ENCODE measurements around the gene P3H1. TPM values are rescaled to one million over a fixed set of nuclear protein-coding genes. Genes with fewer than 3 reads are reported as not detected.

The P3H1 gene
- total RNA-seq, 1 experiment from 2014 or later = 32.9 TPM

DNA sequence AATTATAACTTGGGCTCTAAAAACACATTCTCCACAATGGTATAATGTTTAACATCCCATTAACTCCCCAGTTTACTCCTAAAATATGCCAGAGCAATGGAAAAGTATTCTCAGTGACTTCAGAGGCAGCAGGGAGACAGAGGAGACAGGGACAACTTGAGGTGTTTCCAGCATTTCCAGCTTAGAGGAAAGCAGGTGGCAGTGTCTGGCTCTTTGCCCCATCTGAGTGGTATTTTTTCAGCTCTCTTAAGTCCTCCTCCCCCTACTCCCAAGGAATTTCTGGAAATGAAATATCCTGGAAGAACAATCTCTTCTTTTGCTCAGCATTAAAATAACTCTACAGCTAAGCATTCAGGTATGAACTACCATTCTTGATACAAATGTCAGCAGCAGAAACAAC lies 39.3 kb upstream of the P3H1 start (continued):
- no peak for TF ChIP-seq RAD21 (IDR thresholded peaks at IDR 0.05; ENCODE audit: low read depth)

GRCh38 chr1:42801832-42802473 lies 35.1 kb upstream of the P3H1 start:
- Histone ChIP-seq H3K9me3 (ENCODE audit: control insufficient read depth in 1 of 2, insufficient read depth in 1 of 2, low read depth in 1 of 2, low read length in 2 of 2) (no peaks in the 10 kb centered on the region), H3K9me2 (ENCODE audit: insufficient read depth) (no peaks in the 10 kb centered on the region), H3K27ac (ENCODE audit: low read depth, low read length) (no peak overlapping the region), H3K36me3 (ENCODE audit: control insufficient read depth in 1 of 2, insufficient read depth in 2 of 2, low read length in 2 of 2) (no peaks in the 10 kb centered on the region), H3K27me3 (ENCODE audit: insufficient read depth, low read length) (no peaks in the 10 kb centered on the region), H3K4me1 (ENCODE audit: control insufficient read depth in 1 of 2, insufficient read depth in 2 of 2, low read length in 2 of 2) (no peaks in the 10 kb centered on the region), H3K4me2 (ENCODE audit: low read length) (no peak overlapping the region), H3K79me2 (ENCODE audit: insufficient read depth, low read length) (no peaks in the 10 kb centered on the region), H3K9ac (ENCODE audit: low read length) (no peak overlapping the region), H2AFZ (ENCODE audit: low read depth, low read length, poor library complexity, severe bottlenecking) (no peak overlapping the region), H4K20me1 (ENCODE audit: insufficient read depth) (no peaks in the 10 kb centered on the region), H3K4me3 (replicated peaks in 1 of 2; ENCODE audit: low read depth in 1 of 2, low read length in 2 of 2) (no peak overlapping the region)
- no TSS peak for BruUV-seq (replicated peaks)
- TF ChIP-seq, protein P1, sequence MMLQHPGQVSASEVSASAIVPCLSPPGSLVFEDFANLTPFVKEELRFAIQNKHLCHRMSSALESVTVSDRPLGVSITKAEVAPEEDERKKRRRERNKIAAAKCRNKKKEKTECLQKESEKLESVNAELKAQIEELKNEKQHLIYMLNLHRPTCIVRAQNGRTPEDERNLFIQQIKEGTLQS (IDR thresholded peaks at IDR 0.05) = no peak
- TF ChIP-seq CEBPB (IDR thresholded peaks at IDR 0.05; ENCODE audit: low read depth) (no peak), SRF (IDR thresholded peaks at IDR 0.05; ENCODE audit: low read depth) (no peak), POLR2AphosphoS5 (IDR thresholded peaks at IDR 0.05; ENCODE audit: low read depth, low read length) (no peak), YY1 (IDR thresholded peaks at IDR 0.05; ENCODE audit: extremely low read depth, insufficient replicate concordance, low read depth, low read length) (no peak), RAD21 (IDR thresholded peaks at IDR 0.05; ENCODE audit: low read depth) (no peak), EGR1 (IDR thresholded peaks at IDR 0.05; ENCODE audit: low read depth) (no peak), EZH2 (IDR thresholded peaks at IDR 0.05) (no peak), ZNF274 (IDR thresholded peaks at IDR 0.05; ENCODE audit: low read depth, low read length) (no peak), CBX3 (IDR thresholded peaks at IDR 0.05; ENCODE audit: low read depth) (no peak), FOSL1 (IDR thresholded peaks at IDR 0.05; ENCODE audit: low read depth) (no peak), TCF7L2 (IDR thresholded peaks at IDR 0.05; ENCODE audit: borderline replicate concordance, extremely low read depth, insufficient read depth, insufficient read length) (no peak), ZBTB33 (IDR thresholded peaks at IDR 0.05; ENCODE audit: extremely low read depth, insufficient replicate concordance, low read length) (no peak), EZH2phosphoT487 (IDR thresholded peaks at IDR 0.05; ENCODE audit: borderline replicate concordance) (no peak)
- TF ChIP-seq, protein P2, sequence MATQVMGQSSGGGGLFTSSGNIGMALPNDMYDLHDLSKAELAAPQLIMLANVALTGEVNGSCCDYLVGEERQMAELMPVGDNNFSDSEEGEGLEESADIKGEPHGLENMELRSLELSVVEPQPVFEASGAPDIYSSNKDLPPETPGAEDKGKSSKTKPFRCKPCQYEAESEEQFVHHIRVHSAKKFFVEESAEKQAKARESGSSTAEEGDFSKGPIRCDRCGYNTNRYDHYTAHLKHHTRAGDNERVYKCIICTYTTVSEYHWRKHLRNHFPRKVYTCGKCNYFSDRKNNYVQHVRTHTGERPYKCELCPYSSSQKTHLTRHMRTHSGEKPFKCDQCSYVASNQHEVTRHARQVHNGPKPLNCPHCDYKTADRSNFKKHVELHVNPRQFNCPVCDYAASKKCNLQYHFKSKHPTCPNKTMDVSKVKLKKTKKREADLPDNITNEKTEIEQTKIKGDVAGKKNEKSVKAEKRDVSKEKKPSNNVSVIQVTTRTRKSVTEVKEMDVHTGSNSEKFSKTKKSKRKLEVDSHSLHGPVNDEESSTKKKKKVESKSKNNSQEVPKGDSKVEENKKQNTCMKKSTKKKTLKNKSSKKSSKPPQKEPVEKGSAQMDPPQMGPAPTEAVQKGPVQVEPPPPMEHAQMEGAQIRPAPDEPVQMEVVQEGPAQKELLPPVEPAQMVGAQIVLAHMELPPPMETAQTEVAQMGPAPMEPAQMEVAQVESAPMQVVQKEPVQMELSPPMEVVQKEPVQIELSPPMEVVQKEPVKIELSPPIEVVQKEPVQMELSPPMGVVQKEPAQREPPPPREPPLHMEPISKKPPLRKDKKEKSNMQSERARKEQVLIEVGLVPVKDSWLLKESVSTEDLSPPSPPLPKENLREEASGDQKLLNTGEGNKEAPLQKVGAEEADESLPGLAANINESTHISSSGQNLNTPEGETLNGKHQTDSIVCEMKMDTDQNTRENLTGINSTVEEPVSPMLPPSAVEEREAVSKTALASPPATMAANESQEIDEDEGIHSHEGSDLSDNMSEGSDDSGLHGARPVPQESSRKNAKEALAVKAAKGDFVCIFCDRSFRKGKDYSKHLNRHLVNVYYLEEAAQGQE (IDR thresholded peaks at IDR 0.05; ENCODE audit: low read depth) = no peak
- TF ChIP-seq, protein P3, sequence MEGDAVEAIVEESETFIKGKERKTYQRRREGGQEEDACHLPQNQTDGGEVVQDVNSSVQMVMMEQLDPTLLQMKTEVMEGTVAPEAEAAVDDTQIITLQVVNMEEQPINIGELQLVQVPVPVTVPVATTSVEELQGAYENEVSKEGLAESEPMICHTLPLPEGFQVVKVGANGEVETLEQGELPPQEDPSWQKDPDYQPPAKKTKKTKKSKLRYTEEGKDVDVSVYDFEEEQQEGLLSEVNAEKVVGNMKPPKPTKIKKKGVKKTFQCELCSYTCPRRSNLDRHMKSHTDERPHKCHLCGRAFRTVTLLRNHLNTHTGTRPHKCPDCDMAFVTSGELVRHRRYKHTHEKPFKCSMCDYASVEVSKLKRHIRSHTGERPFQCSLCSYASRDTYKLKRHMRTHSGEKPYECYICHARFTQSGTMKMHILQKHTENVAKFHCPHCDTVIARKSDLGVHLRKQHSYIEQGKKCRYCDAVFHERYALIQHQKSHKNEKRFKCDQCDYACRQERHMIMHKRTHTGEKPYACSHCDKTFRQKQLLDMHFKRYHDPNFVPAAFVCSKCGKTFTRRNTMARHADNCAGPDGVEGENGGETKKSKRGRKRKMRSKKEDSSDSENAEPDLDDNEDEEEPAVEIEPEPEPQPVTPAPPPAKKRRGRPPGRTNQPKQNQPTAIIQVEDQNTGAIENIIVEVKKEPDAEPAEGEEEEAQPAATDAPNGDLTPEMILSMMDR (IDR thresholded peaks at IDR 0.05 in 2 of 3, conservative IDR thresholded peaks at IDR 0.05 in 1 of 3; ENCODE audit: borderline replicate concordance in 1 of 3, insufficient read depth in 1 of 3, low read depth in 2 of 3, low read length in 2 of 3) = no peak
- ChIA-PET POLR2A (no interaction called here), RAD21 (ENCODE audit: low non-redundant PET in 1 of 2, low total read pairs in 2 of 2, uncharacterized antibody in 2 of 2, unreplicated experiment in 2 of 2) (no interaction called here), CTCF (no interaction called here)
- intact Hi-C loops (cut with micrococcal nuclease) = no loop called here
- DNase-seq (ENCODE audit: low read depth, low spot score) (no peak), ATAC-seq (no peak)

Measured in HCT116 (cell line).